ENCODE results near the gene RCOR1. TPM values are rescaled to one million over a fixed set of nuclear protein-coding genes. Genes with fewer than 3 reads are reported as not detected.

RCOR1 gene
- total RNA-seq, 1 experiment from 2014 or later: 25.4 TPM

DNA sequence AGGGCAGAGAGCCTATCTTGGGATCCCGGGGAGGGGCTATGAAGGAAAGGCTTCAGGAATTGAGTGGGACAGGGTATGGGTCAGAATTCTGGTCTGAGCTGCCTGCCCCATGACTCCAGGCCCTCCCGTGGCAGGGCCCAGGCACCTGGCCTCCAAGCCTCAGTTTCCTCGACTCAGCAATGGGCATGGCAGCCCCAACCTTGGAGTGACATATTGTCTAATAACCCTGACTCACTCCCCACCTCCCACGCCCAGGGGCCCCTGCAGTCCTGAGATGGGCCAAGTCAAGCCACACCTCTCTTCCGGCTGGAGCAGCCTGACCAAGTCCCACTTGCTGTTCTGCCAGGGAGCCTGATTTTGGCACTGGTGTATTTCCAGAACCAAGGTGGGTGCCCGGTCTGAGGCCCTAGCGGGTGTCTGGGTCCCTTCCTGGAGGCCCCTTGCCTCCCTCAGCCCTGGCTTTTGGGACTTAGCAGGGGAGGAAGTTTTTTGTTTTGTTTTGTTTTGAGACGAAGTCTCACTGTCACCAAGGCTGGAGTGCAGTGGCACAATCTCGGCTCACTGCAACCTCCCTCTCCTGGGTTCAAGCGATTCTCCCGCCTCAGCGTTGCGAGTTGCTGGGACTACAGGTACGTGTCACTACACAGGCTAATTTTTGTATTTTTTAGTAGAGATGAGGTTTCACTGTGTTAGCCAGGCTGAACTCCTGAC, 40.3 kb upstream of the RCOR1 start:
- TF ChIP-seq TP53 (CRISPR knock-in tag; IDR thresholded peaks at IDR 0.05) (no peak), USF1 (CRISPR knock-in tag; IDR thresholded peaks at IDR 0.05) (no peak), NFATC4 (CRISPR knock-in tag; IDR thresholded peaks at IDR 0.05) (no peak), NR2C2 (CRISPR knock-in tag; IDR thresholded peaks at IDR 0.05) (no peak), HMGXB4 (CRISPR knock-in tag; IDR thresholded peaks at IDR 0.05) (no peak)
- TF ChIP-seq, protein P1, sequence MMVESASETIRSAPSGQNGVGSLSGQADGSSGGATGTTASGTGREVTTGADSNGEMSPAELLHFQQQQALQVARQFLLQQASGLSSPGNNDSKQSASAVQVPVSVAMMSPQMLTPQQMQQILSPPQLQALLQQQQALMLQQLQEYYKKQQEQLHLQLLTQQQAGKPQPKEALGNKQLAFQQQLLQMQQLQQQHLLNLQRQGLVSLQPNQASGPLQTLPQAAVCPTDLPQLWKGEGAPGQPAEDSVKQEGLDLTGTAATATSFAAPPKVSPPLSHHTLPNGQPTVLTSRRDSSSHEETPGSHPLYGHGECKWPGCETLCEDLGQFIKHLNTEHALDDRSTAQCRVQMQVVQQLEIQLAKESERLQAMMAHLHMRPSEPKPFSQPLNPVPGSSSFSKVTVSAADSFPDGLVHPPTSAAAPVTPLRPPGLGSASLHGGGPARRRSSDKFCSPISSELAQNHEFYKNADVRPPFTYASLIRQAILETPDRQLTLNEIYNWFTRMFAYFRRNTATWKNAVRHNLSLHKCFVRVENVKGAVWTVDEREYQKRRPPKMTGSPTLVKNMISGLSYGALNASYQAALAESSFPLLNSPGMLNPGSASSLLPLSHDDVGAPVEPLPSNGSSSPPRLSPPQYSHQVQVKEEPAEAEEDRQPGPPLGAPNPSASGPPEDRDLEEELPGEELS (CRISPR knock-in tag; IDR thresholded peaks at IDR 0.05): no peak
- no peak overlapping the region for H3K4me3 Mint-ChIP-seq
- ATAC-seq (no peak), DNase-seq (ENCODE audit: low spot score) (no peak)
- no peak overlapping the region for H3K27ac Mint-ChIP-seq
- no peaks in the 10 kb centered on the region for H3K36me3 Mint-ChIP-seq
- ChIA-PET POLR2A (interaction anchor here (0.5 kb wide), 1 partner anchor 23 kb away, joined by 3 read pairs; no protein-coding TSS in a partner anchor), CTCF (no interaction called here)
- H3K9me3 Mint-ChIP-seq: no peaks in the 10 kb centered on the region
- 0 out of 2 replicates have a peak, but pooled peaks cover 2% of the 10 kb centered on the region for H3K4me1 Mint-ChIP-seq
- no peaks in the 10 kb centered on the region for H3K27me3 Mint-ChIP-seq (ENCODE audit: low read depth)

DNA sequence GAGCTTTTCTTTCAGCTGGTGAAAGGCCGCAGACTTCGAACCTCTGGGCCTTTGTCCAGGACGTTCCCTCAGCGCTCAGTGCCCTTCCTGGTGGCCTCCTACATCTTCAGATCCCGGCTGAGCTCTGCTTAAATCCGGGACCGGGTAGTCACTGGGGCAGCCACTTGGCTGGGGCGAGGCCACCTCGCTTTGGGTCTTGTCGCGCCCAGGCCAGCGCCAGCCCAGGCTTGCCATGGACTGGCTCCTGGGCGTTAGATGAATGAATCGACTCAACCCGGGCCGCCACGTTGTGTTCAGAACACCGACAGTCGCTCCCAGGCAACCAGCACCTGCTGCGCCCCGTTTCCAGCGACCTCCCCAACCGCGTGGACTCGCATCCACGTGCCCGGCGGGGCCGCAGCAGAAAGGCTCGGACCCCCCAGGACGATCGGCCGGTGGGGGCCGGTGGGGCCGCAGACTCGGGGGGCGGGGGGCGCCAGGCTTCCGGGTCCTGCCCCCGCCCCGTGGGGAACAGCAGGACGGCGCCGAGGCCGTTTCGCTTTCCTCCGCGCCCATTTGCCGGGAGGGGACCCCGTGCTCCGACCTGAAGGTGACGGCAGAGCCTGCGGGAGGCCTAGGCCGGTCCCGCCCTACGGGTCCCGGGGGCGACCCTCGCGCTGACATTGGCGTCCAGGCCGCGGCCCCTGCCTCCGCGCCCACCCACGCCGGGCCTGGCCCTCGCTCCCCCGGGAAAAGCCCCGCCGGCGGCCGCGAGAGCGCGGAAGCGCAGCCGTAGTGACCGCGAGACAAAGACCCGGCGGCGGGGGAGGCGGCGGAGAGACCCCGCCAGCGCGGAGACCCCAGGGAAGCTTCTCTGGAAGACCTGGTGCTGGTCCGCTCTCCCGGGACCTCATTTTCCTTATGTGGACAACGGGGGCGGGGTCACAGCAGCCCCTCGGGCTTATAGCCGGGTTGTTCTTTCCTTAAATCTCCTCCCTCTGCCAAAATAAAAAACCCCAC, 37.3 kb upstream of the RCOR1 start:
- no peak overlapping the region; the same call in 1 of the 2 replicates for H3K27ac Mint-ChIP-seq
- no peak for TF ChIP-seq FOXK1 (CRISPR knock-in tag; IDR thresholded peaks at IDR 0.05)
- TF ChIP-seq IRF1 (CRISPR knock-in tag; IDR thresholded peaks at IDR 0.05): no peak
- 0 out of 2 replicates have a peak, but pooled peaks have one; percentile 18 for TF ChIP-seq ZNF281 (CRISPR knock-in tag; IDR thresholded peaks at IDR 0.05)
- no peak for TF ChIP-seq RORB (CRISPR knock-in tag; IDR thresholded peaks at IDR 0.05)
- no peak for TF ChIP-seq E2F5 (CRISPR knock-in tag; IDR thresholded peaks at IDR 0.05)
- TF ChIP-seq MYBL2 (CRISPR knock-in tag; IDR thresholded peaks at IDR 0.05): peak; percentile 74; the same call in 1 of the 2 replicates
- TF ChIP-seq ZBTB21 (CRISPR knock-in tag; IDR thresholded peaks at IDR 0.05; ENCODE audit: borderline replicate concordance): peak; percentile 64
- no peak for TF ChIP-seq MLX (CRISPR knock-in tag; IDR thresholded peaks at IDR 0.05)
- TF ChIP-seq CTCF (IDR thresholded peaks at IDR 0.05): no peak
- peak; percentile 76; the same call in 1 of the 2 replicates for TF ChIP-seq GTF2I (CRISPR knock-in tag; conservative IDR thresholded peaks at IDR 0.05)
- TF ChIP-seq SP1 (CRISPR knock-in tag; conservative IDR thresholded peaks at IDR 0.05): peak; percentile 38; the same call in 1 of the 2 replicates
- TF ChIP-seq MAX (CRISPR knock-in tag; IDR thresholded peaks at IDR 0.05): peak; percentile 65; the same call in 1 of the 2 replicates

More for the DNA sequence above, 37.3 kb upstream of the RCOR1 start:
- Mint-ChIP-seq H3K4me3 (peak overlapping the region; percentile 64), H3K4me1 (0 out of 2 replicates have a peak, but pooled peaks cover 2% of the 10 kb centered on the region), H3K9me3 (no peaks in the 10 kb centered on the region), H3K36me3 (no peaks in the 10 kb centered on the region), H3K27me3 (ENCODE audit: low read depth) (no peaks in the 10 kb centered on the region)
- ATAC-seq (peak; percentile 76), DNase-seq (ENCODE audit: low spot score) (peak; percentile 75)
- ChIA-PET POLR2A (interaction anchor here (0.5 to 1.8 kb wide), 5 partner anchors 13 to 419 kb away, joined by 3 to 9 read pairs (median 3); no protein-coding TSS in a partner anchor), CTCF (interaction anchor here (0.6 to 1.8 kb wide), 7 partner anchors 14 to 140 kb away, joined by 3 to 11 read pairs (median 3); no protein-coding TSS in a partner anchor)
